Heart left ventricle (tissue), 13 donors: ENCODE results near the gene ACSF2.

Source experiments
- CTCF ChIP-seq, 12 donors: fragments of 200-600 bp; sonication (generic) in 4 of 12; IDR thresholded peaks; one replicate each; pipeline versions ENCODE4 v1.5.0 to v1.8.0; 2018 to 2022; ENCODE audit warnings: antibody characterized with exemption in 12 of 12, mild to moderate bottlenecking in 5 of 12
- POLR2A ChIP-seq, 2 donors: fragments of 450-650 bp; IDR thresholded peaks; one replicate each; pipeline ENCODE4 v1.6.1; 2017; ENCODE audit warnings: antibody characterized with exemption in 2 of 2, mild to moderate bottlenecking in 2 of 2, moderate library complexity in 2 of 2
- donor health status: ischemic (EF 13 %, LVEDD 7.1; RV severe dilation, severe dysfunction).
- donor health status: DM: no; HTN: yes; CAD: no.
- donor health status: DM: no; HTN: no; CAD: no.
- donor health status: ischemic (EF 25% LVEDD 6.9; RV normal size, moderate dysfunction).
- donor health status: ischemic (EF 25% LVEDD 5.7; RV mildly dilated, moderate dysfunction).
- donor health status: ischemic (EF 35%, LVEDD 5.7; RV mildly dilated, moderate dysfunction).
- donor health status: nonischemic (EF 11% LVEDD 7.7; RV severe dilation, severe dysfunction).
- donor health status: DM: yes; HTN: yes; CAD: no.
- donor health status: PGD.
- donor health status: ischemic (EF 29% LVEDD 5.4; RV normal size, mild dysfunction).
- donor health status: nonischemic (EF 23%, LVEDD 6.1; RV moderate dilation, normal function).

GRCh38 chr17:50421308-50422051 is 4.5 kb upstream of the ACSF2 start:
- no peak for TF ChIP-seq CTCF (IDR thresholded peaks at IDR 0.05)
- TF ChIP-seq POLR2A (IDR thresholded peaks at IDR 0.05) = no peak
